ENCODE data around the gene MED29. TPM values are rescaled to one million over a fixed set of nuclear protein-coding genes. Genes with fewer than 3 reads are reported as not detected.

Gene MED29
- total and polyA plus RNA-seq, 2 of the 4 experiments (the other 2 are of a cell fraction), result 17.6 to 28.8 TPM

DNA sequence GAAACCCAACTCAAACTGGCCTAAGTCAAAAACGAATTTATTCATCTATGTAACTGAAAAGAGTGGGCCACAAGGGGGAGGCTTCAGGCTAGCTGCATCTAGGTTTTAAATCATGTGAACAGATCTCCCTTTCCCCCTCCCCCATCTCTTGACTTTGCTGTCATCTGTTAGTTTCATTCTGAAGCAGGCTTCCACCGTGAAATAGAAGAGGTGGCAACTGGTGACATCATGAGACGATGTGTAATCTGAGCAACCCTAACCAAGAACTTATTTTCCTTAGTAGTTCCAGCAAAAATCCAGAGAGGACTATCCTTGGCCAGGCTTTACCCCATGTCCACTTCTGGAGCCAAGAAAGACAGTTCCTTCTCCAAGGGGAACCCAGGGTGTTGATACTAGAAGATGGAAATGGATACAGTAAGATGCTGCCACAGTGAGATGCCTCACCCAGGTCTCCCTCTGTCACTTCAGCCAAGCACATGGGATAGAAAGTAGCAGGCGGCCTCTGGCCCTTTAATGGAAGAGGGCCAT, 39.6 kb upstream of the MED29 start:
- Histone ChIP-seq H3K4me2 (ENCODE audit: low read depth, low read length) (no peak overlapping the region), H4K20me1 (ENCODE audit: insufficient read depth, low read length) (peaks cover 46% of the 10 kb centered on the region), H3K9ac (ENCODE audit: low read depth, low read length) (no peak overlapping the region), H3K9me1 (ENCODE audit: insufficient read depth, low read length) (peaks cover 11% of the 10 kb centered on the region), H4K8ac (ENCODE audit: low read depth in 2 of 2, low read length in 2 of 2) (no peak overlapping the region), H3K27me3 (ENCODE audit: control insufficient read depth, insufficient read depth, low read length) (no peaks in the 10 kb centered on the region), H2AK5ac (ENCODE audit: low read depth, low read length) (no peak overlapping the region), H3K9me3 (ENCODE audit: control insufficient read depth, insufficient read depth, low read length) (no peaks in the 10 kb centered on the region), H3K79me1 (ENCODE audit: low read depth in 1 of 2, low read length in 2 of 2) (peaks cover 51 to 82% of the 10 kb centered on the region in 2 experiments), H2AFZ (replicated peaks; ENCODE audit: low read length, poor library complexity) (no peak overlapping the region), H3K18ac (ENCODE audit: low read depth, low read length) (no peak overlapping the region), H3K14ac (replicated peaks; ENCODE audit: low read depth, low read length) (no peak overlapping the region), H3K23ac (ENCODE audit: low read depth, low read length) (no peak overlapping the region), H2BK5ac (ENCODE audit: low read depth, low read length, poor library complexity, severe bottlenecking) (no peak overlapping the region), H3K27ac (ENCODE audit: insufficient read depth, low read length) (no peak overlapping the region), H4K91ac (ENCODE audit: insufficient read depth, low read depth, low read length) (no peak overlapping the region), H3K4me1 (ENCODE audit: control insufficient read depth, insufficient read depth, low read length) (peaks cover 10% of the 10 kb centered on the region), H2AK9ac (replicated peaks; ENCODE audit: low read depth, low read length, poor library complexity) (no peak overlapping the region), H3K4ac (ENCODE audit: low read depth, low read length) (no peak overlapping the region), H4K5ac (ENCODE audit: low read depth, low read length) (no peak overlapping the region), H3K56ac (ENCODE audit: extremely low read depth, insufficient read depth, low read length) (no peak overlapping the region), H3K36me3 (ENCODE audit: control insufficient read depth, insufficient read depth, low read length) (peaks cover 55% of the 10 kb centered on the region), H3K4me3 (ENCODE audit: insufficient read depth, low read depth, low read length) (no peak overlapping the region), H2BK20ac (ENCODE audit: low read depth, low read length) (no peak overlapping the region), H2BK120ac (ENCODE audit: low read depth, low read length) (no peak overlapping the region), H2BK15ac (ENCODE audit: low read depth, low read length) (no peak overlapping the region)
- ChIA-PET CTCF (no interaction called here), POLR2A (ENCODE audit: unreplicated experiment) (no interaction called here)
- no peak; the same call in 1 of the 2 replicates for ATAC-seq (ENCODE audit: low read depth)
- dilution Hi-C loops (cut with HindIII; ENCODE audit: low sequenced_read_pairs, unreplicated experiment), result no loop called here
- in situ Hi-C loops (cut with MboI; ENCODE audit: low sequenced_read_pairs), result no loop called here
- intact Hi-C loops (cut with micrococcal nuclease), result no loop called here
- DNase-seq, result peak; percentile 28
- TF ChIP-seq NFE2L2 (IDR thresholded peaks at IDR 0.05; ENCODE audit: low read depth, low read length) (no peak), FOS (IDR thresholded peaks at IDR 0.05; ENCODE audit: low read depth, low read length) (no peak), SMC3 (IDR thresholded peaks at IDR 0.05; ENCODE audit: low read depth, low read length) (no peak), MXI1 (IDR thresholded peaks at IDR 0.05; ENCODE audit: borderline replicate concordance, low read depth, low read length) (no peak), CHD1 (IDR thresholded peaks at IDR 0.05; ENCODE audit: low read depth, low read length) (no peak), MAFK (IDR thresholded peaks at IDR 0.05; ENCODE audit: low read depth, low read length) (no peak), RCOR1 (IDR thresholded peaks at IDR 0.05; ENCODE audit: insufficient replicate concordance, low read length) (no peak), POLR2A (IDR thresholded peaks at IDR 0.05; ENCODE audit: low read depth, low read length) (no peak), RFX5 (IDR thresholded peaks at IDR 0.05; ENCODE audit: low read depth, low read length) (peak; percentile 80; the same call in 1 of the 2 replicates)
- TF ChIP-seq, protein P1, sequence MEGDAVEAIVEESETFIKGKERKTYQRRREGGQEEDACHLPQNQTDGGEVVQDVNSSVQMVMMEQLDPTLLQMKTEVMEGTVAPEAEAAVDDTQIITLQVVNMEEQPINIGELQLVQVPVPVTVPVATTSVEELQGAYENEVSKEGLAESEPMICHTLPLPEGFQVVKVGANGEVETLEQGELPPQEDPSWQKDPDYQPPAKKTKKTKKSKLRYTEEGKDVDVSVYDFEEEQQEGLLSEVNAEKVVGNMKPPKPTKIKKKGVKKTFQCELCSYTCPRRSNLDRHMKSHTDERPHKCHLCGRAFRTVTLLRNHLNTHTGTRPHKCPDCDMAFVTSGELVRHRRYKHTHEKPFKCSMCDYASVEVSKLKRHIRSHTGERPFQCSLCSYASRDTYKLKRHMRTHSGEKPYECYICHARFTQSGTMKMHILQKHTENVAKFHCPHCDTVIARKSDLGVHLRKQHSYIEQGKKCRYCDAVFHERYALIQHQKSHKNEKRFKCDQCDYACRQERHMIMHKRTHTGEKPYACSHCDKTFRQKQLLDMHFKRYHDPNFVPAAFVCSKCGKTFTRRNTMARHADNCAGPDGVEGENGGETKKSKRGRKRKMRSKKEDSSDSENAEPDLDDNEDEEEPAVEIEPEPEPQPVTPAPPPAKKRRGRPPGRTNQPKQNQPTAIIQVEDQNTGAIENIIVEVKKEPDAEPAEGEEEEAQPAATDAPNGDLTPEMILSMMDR (conservative IDR thresholded peaks at IDR 0.05; ENCODE audit: low read depth, low read length), result 0 out of 2 replicates have a peak, but pooled peaks have one; percentile 5
- TF ChIP-seq, protein P2, sequence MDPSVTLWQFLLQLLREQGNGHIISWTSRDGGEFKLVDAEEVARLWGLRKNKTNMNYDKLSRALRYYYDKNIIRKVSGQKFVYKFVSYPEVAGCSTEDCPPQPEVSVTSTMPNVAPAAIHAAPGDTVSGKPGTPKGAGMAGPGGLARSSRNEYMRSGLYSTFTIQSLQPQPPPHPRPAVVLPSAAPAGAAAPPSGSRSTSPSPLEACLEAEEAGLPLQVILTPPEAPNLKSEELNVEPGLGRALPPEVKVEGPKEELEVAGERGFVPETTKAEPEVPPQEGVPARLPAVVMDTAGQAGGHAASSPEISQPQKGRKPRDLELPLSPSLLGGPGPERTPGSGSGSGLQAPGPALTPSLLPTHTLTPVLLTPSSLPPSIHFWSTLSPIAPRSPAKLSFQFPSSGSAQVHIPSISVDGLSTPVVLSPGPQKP (IDR thresholded peaks at IDR 0.05; ENCODE audit: borderline replicate concordance, low read depth, low read length), result no peak
- TF ChIP-seq, protein P3, sequence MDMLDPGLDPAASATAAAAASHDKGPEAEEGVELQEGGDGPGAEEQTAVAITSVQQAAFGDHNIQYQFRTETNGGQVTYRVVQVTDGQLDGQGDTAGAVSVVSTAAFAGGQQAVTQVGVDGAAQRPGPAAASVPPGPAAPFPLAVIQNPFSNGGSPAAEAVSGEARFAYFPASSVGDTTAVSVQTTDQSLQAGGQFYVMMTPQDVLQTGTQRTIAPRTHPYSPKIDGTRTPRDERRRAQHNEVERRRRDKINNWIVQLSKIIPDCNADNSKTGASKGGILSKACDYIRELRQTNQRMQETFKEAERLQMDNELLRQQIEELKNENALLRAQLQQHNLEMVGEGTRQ (IDR thresholded peaks at IDR 0.05; ENCODE audit: low read depth, low read length), result no peak
- no CpG with 5 or more reads among the region's 4 CpGs for WGBS, 2 experiments (ENCODE audit: extremely low coverage in 2 of 2, insufficient read length in 1 of 2)
- no TSS peak for BruUV-seq (replicated peaks)
